CD4-positive, alpha-beta memory T cell (primary cell): ENCODE data around the gene SYT7. TPM values are rescaled to one million over a fixed set of nuclear protein-coding genes. Genes with fewer than 3 reads are reported as not detected.

Experiments used
- CTCF ChIA-PET: fragments of 350-600 bp; sonication (Branson Sonifier 250); formaldehyde crosslinking; loops from one replicate; lab custom pipeline; 2021; ENCODE audit warnings: inconsistent platforms; ENCODE audit not compliant: partially characterized antibody; lab: Charles Lee
- POLR2A ChIA-PET: fragments of 350-600 bp; sonication (Branson Sonifier 250); formaldehyde crosslinking; loops from one replicate; lab custom pipeline; 2021; ENCODE audit not compliant: partially characterized antibody; lab: Charles Lee
- DNase-seq, 5 donors: peaks; one replicate each; pipeline versions ENCODE4 v3.0.0 to v3.0.0-alpha.2; 2020 to 2022; ENCODE audit warnings: mixed read lengths in 1 of 5
- H3K27ac ChIP-seq: one replicate; pipeline ENCODE4 v1.7.0; 2013; ENCODE audit warnings: low read depth, low read length
- H3K27me3 ChIP-seq: 2 replicates; pipeline ENCODE4 v1.7.0; 2013; ENCODE audit warnings: mild to moderate bottlenecking, low read length, moderate library complexity; ENCODE audit not compliant: insufficient read depth
- H3K36me3 ChIP-seq: 2 replicates; pipeline ENCODE4 v1.7.0; 2013; ENCODE audit warnings: mild to moderate bottlenecking, low read length, moderate library complexity; ENCODE audit not compliant: insufficient read depth
- H3K4me1 ChIP-seq: 2 replicates; pipeline ENCODE4 v1.7.0; 2013; ENCODE audit warnings: mild to moderate bottlenecking, low read length, moderate library complexity; ENCODE audit not compliant: insufficient read depth
- H3K4me3 ChIP-seq, 2 donors: one replicate each; pipeline ENCODE4 v1.7.0; 2013; ENCODE audit warnings: low read length in 2 of 2, mild to moderate bottlenecking in 1 of 2
- H3K9me3 ChIP-seq, 2 donors: one replicate each; pipeline ENCODE4 v1.7.0; 2013; ENCODE audit warnings: low read length in 2 of 2, control low read depth in 1 of 2; ENCODE audit not compliant: control insufficient read depth in 1 of 2
- H3K27ac Mint-ChIP-seq, 7 donors: one replicate each; pipeline ENCODE4 v1.8.0; 2020 to 2021; ENCODE audit warnings: mixed read lengths in 7 of 7, mild to moderate bottlenecking in 6 of 7, inconsistent platforms in 3 of 7, moderate library complexity in 3 of 7
- H3K27me3 Mint-ChIP-seq, 2 donors: one replicate each; pipeline ENCODE4 v1.8.0; 2020 to 2021; ENCODE audit warnings: mixed read lengths in 2 of 2
- H3K36me3 Mint-ChIP-seq, 2 donors: one replicate each; pipeline ENCODE4 v1.8.0; 2020 to 2021; ENCODE audit warnings: mixed read lengths in 2 of 2, inconsistent platforms in 1 of 2, mild to moderate bottlenecking in 1 of 2
- H3K4me1 Mint-ChIP-seq, 4 donors: one replicate each; pipeline ENCODE4 v1.8.0; 2020 to 2021; ENCODE audit warnings: mixed read lengths in 4 of 4, mild to moderate bottlenecking in 1 of 4
- H3K4me3 Mint-ChIP-seq, 8 donors: one replicate each; pipeline ENCODE4 v1.8.0; 2020 to 2021; ENCODE audit warnings: mixed read lengths in 8 of 8, mild to moderate bottlenecking in 7 of 8, moderate library complexity in 6 of 8, inconsistent platforms in 3 of 8
- H3K9me3 Mint-ChIP-seq, 8 donors: one replicate each; pipeline ENCODE4 v1.8.0; 2020 to 2021; ENCODE audit warnings: mixed read lengths in 8 of 8, mild to moderate bottlenecking in 5 of 8, inconsistent platforms in 3 of 8, moderate library complexity in 1 of 8
- intact Hi-C: fragments of 100-400 bp; cut with micrococcal nuclease; formaldehyde crosslinking; loops from one replicate; pipeline ENCODE4 v1.15.1; 2023
- polyA plus RNA-seq, 2 donors: library from polyadenylated mRNA; unstranded; fragments of 300-500 nt; fragmentation: Illumina TruSeq; gene quantifications; one replicate each; pipeline ENCODE4 v1.2.3, GENCODE V29; 2021
- total RNA-seq, 2 experiments: library from RNA; stranded (reverse); gene quantifications; one replicate each; pipeline ENCODE4 v1.2.3, GENCODE V29; 2021

SYT7 gene
- total and polyA plus RNA-seq, 4 experiments from 2014 or later: not detected

DNA sequence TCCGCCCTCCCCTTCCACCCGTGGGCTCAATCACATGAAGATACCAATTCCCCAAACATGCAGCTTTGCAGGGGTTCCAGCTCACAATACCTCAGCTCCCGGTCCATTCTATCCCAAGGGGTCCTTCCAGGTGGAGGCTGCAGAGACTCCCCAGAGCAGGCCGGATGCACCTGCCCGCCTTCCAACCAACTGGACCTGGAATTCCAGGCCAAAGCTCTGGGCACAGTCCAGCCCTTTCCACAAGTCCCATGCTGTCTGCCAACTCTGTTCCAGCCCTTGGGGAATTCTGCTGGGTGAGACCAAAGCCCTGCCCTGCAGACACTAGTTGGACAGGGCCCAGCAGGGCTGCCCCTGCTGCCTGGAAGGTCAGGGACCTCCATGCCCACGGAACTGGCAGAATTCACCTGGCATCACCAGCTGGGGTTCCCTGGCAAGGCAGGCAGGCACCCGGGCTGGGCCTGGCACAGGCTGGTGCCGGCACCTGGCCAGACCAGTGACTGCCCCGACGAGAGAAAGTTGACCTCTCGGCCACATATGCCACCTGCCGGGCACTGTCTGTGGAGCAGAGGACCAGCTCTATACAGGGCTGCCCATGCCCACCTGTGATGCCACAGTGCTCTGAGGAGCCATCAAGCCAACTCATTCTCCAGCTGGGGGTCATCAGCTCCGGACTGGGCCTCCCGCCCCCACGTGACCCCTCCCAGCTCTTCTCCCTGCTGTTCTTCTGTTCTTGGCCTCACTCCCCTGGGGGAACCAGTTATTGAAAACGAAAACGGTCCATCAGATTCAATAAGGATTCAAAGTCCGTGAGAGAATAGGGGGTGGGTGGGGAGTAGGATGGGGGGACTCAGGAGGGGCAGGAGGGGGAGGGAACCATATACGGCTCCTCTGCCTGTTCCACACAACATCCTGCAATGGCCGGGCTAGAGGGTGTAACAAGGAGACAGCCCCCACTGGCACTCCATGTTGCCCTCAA, 4.7 kb downstream of the SYT7 start:
- ChIA-PET CTCF (no interaction called here), POLR2A (no interaction called here)
- no peaks in the 10 kb centered on the region for H3K9me3 ChIP-seq
- no peak overlapping the region for H3K27ac ChIP-seq
- no peak overlapping the region for H3K4me3 ChIP-seq
- Mint-ChIP-seq H3K9me3 (peaks cover 0 to 2% (median 0%) of the 10 kb centered on the region in 8 donors), H3K27ac (no peak overlapping the region), H3K27me3 (peaks cover 21 to 31% of the 10 kb centered on the region in 2 donors), H3K4me1 (peaks cover 0 to 10% (median 4%) of the 10 kb centered on the region in 4 donors), H3K4me3 (no peak overlapping the region), H3K36me3 (no peaks in the 10 kb centered on the region)
- no peaks in the 10 kb centered on the region for H3K36me3 ChIP-seq
- DNase-seq: peak in 1 of 5 donors; percentile 5
- H3K27me3 ChIP-seq: peaks cover 7% of the 10 kb centered on the region
- H3K4me1 ChIP-seq: peaks cover 6% of the 10 kb centered on the region
- intact Hi-C loops: no loop called here

- H3K27me3 Mint-ChIP-seq: peaks cover 22 to 38% of the 10 kb centered on the region in 2 donors
- Histone ChIP-seq H3K4me1 (no peaks in the 10 kb centered on the region), H3K4me3 (no peak overlapping the region), H3K27me3 (no peaks in the 10 kb centered on the region), H3K36me3 (no peaks in the 10 kb centered on the region), H3K27ac (no peak overlapping the region), H3K9me3 (no peaks in the 10 kb centered on the region)
- ChIA-PET CTCF (no interaction called here), POLR2A (no interaction called here)
- H3K27ac Mint-ChIP-seq: peak overlapping the region in 1 of 7 donors; percentile 19
- H3K4me3 Mint-ChIP-seq: no peak overlapping the region
- H3K4me1 Mint-ChIP-seq: peaks cover 0 to 6% (median 1%) of the 10 kb centered on the region in 4 donors
- DNase-seq: peak in 1 of 5 donors; percentile 9
- no peaks in the 10 kb centered on the region for H3K36me3 Mint-ChIP-seq
- intact Hi-C loops: no loop called here
- H3K9me3 Mint-ChIP-seq: peaks cover 0 to 1% (median 0%) of the 10 kb centered on the region in 8 donors
Measured at GRCh38 chr11:61574611-61575010, 6.3 kb downstream of the SYT7 start.

- no peaks in the 10 kb centered on the region for H3K36me3 ChIP-seq
- H3K27me3 ChIP-seq: peaks cover 2% of the 10 kb centered on the region
- ChIA-PET CTCF (no interaction called here), POLR2A (no interaction called here)
- Mint-ChIP-seq H3K4me3 (no peak overlapping the region), H3K27me3 (peaks cover 24 to 32% of the 10 kb centered on the region in 2 donors), H3K9me3 (peaks cover 0 to 2% (median 0%) of the 10 kb centered on the region in 8 donors), H3K36me3 (no peaks in the 10 kb centered on the region), H3K27ac (no peak overlapping the region), H3K4me1 (peaks cover 0 to 3% (median 2%) of the 10 kb centered on the region in 4 donors)
- DNase-seq: no peak
- H3K9me3 ChIP-seq: no peaks in the 10 kb centered on the region
- H3K4me3 ChIP-seq: no peak overlapping the region
- H3K27ac ChIP-seq: no peak overlapping the region
- intact Hi-C loops: no loop called here
- H3K4me1 ChIP-seq: no peaks in the 10 kb centered on the region
Measured at GRCh38 chr11:61572913-61573312, 8.0 kb downstream of the SYT7 start.

DNA sequence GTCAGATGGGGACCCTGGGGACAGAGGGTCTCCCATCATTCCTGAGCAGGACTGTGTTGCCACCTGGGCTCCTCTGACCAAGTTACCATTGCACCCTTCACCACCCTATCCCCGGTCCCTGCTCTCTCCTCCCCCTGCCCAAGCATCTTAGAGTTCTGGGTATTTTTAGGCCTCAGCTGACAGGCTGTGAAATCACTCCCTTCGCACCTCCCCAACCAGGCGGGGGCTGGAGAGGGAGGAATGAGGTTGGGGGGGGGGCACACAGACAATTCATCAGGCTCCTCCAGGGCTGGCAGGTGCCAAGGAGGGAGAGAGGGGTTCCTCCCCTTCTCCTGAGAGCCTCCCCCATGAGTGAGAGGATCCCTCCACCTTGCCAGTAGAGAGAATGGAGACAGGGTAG, 9.0 kb downstream of the SYT7 start:
- Mint-ChIP-seq H3K4me1 (peaks cover 0 to 8% (median 2%) of the 10 kb centered on the region in 4 donors), H3K36me3 (no peaks in the 10 kb centered on the region), H3K27me3 (peaks cover 28 to 37% of the 10 kb centered on the region in 2 donors), H3K27ac (no peak overlapping the region), H3K4me3 (no peak overlapping the region), H3K9me3 (peaks cover 0 to 5% (median 0%) of the 10 kb centered on the region in 8 donors)
- no peak for DNase-seq
- no peak overlapping the region for H3K27ac ChIP-seq
- CTCF ChIA-PET: no interaction called here
- peaks cover 4% of the 10 kb centered on the region for H3K27me3 ChIP-seq
- intact Hi-C loops: no loop called here
- no peaks in the 10 kb centered on the region for H3K36me3 ChIP-seq
- no peaks in the 10 kb centered on the region for H3K4me1 ChIP-seq
- no peaks in the 10 kb centered on the region for H3K9me3 ChIP-seq
- no peak overlapping the region for H3K4me3 ChIP-seq
- POLR2A ChIA-PET: no interaction called here

DNA sequence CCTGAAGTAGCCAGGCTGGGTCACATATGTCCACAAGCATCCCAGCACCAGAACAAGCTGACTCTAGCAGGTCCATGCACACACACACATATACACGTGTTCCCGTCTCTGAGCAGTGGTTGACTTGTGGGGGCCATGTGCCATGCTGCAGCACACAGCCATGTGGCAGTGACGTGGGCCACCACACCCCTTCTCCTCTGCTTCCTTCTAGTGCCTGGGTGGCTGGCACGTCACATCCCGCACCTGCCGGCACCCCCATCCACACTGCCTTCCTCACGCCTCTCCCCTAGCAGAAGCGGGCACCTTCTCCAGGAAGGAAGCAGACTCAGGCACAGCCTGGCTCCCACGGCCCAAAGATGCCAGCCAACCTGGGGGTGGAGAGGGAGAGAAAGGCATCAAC, 9.5 kb downstream of the SYT7 start:
- Histone ChIP-seq H3K27ac (no peak overlapping the region), H3K9me3 (no peaks in the 10 kb centered on the region), H3K4me3 (no peak overlapping the region), H3K4me1 (no peaks in the 10 kb centered on the region), H3K27me3 (peaks cover 6% of the 10 kb centered on the region), H3K36me3 (no peaks in the 10 kb centered on the region)
- peaks cover 29 to 38% of the 10 kb centered on the region in 2 donors for H3K27me3 Mint-ChIP-seq
- CTCF ChIA-PET: no interaction called here
- no peak for DNase-seq
- intact Hi-C loops: no loop called here
- H3K36me3 Mint-ChIP-seq: no peaks in the 10 kb centered on the region
- POLR2A ChIA-PET: no interaction called here
- H3K4me3 Mint-ChIP-seq: no peak overlapping the region
- peaks cover 0 to 7% (median 0%) of the 10 kb centered on the region in 8 donors for H3K9me3 Mint-ChIP-seq
- H3K4me1 Mint-ChIP-seq: peaks cover 0 to 10% (median 2%) of the 10 kb centered on the region in 4 donors
- no peak overlapping the region for H3K27ac Mint-ChIP-seq

DNA sequence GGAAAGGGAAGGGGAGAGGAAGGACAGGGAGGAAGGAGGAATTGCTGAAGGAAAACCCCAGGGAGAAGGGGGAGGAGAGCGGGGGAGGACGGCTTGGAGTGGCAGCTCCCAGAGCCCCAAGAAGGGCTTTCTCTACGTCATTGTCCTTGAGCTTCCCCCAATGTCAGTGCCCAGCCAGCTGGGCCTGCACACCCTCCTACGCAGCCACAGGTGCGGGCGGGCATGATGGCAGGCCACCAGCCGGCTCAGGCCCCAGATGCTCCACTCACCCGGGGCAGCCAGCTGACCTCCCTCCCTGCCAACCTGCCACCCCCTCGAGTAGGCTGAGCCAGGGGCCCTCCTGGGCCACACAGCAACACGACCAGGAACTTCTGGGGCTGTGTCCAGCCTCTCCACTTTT, 11.2 kb downstream of the SYT7 start:
- CTCF ChIA-PET: interaction anchor here (0.9 kb wide), 1 partner anchor 61 kb away, joined by 3 read pairs; the partner anchor contains the start of gene LRRC10B
- intact Hi-C loops: no loop called here
- H3K9me3 Mint-ChIP-seq: peaks cover 0 to 7% (median 0%) of the 10 kb centered on the region in 8 donors
- Histone ChIP-seq H3K9me3 (no peaks in the 10 kb centered on the region), H3K27ac (no peak overlapping the region), H3K27me3 (peaks cover 10% of the 10 kb centered on the region), H3K4me3 (no peak overlapping the region), H3K4me1 (no peaks in the 10 kb centered on the region), H3K36me3 (no peaks in the 10 kb centered on the region)
- H3K27me3 Mint-ChIP-seq: peaks cover 32 to 44% of the 10 kb centered on the region in 2 donors
- POLR2A ChIA-PET: no interaction called here
- H3K4me1 Mint-ChIP-seq: peaks cover 0 to 10% (median 2%) of the 10 kb centered on the region in 4 donors
- H3K36me3 Mint-ChIP-seq: no peaks in the 10 kb centered on the region
- H3K4me3 Mint-ChIP-seq: no peak overlapping the region
- DNase-seq: no peak
- no peak overlapping the region for H3K27ac Mint-ChIP-seq

- no peaks in the 10 kb centered on the region for H3K36me3 Mint-ChIP-seq
- H3K27me3 ChIP-seq: peaks cover 10% of the 10 kb centered on the region
- H3K27me3 Mint-ChIP-seq: peaks cover 37 to 49% of the 10 kb centered on the region in 2 donors
Measured at GRCh38 chr11:61569018-61569417, 11.9 kb downstream of the SYT7 start.

More at GRCh38 chr11:61569018-61569417, 11.9 kb downstream of the SYT7 start:
- no peak for DNase-seq
- Mint-ChIP-seq H3K27ac (no peak overlapping the region), H3K4me3 (no peak overlapping the region), H3K4me1 (peaks cover 0 to 10% (median 2%) of the 10 kb centered on the region in 4 donors), H3K9me3 (peaks cover 0 to 7% (median 0%) of the 10 kb centered on the region in 8 donors)
- ChIA-PET CTCF (interaction anchor here (0.9 kb wide), 1 partner anchor 60 kb away, joined by 3 read pairs; the partner anchor contains the start of gene LRRC10B), POLR2A (no interaction called here)
- Histone ChIP-seq H3K36me3 (no peaks in the 10 kb centered on the region), H3K4me3 (no peak overlapping the region), H3K4me1 (no peaks in the 10 kb centered on the region), H3K9me3 (no peaks in the 10 kb centered on the region), H3K27ac (no peak overlapping the region)
- intact Hi-C loops: no loop called here
